SJSA1 (cell line): Measurements from ENCODE around the gene AP1S3. TPM values are rescaled to one million over a fixed set of nuclear protein-coding genes. Genes with fewer than 3 reads are reported as not detected.

Experiments
- DNase-seq, 2 experiments: peaks; one replicate each; pipeline ENCODE4 v3.0.0-alpha.2; 2015 to 2020; ENCODE audit warnings: low spot score in 2 of 2, low read depth in 1 of 2
- H3K27ac ChIP-seq: fragments of 250-450 bp; sonication (Bioruptor Pico); 2 replicates; pipeline ENCODE4 v1.5.1; 2020; ENCODE audit warnings: mild to moderate bottlenecking, moderate library complexity
- H3K27me3 ChIP-seq: fragments of 250-450 bp; sonication (Bioruptor Pico); replicated peaks from 2 replicates; pipeline ENCODE4 v1.5.1; 2020; ENCODE audit warnings: mild to moderate bottlenecking, moderate library complexity
- H3K36me3 ChIP-seq: fragments of 250-450 bp; sonication (Bioruptor Pico); 2 replicates; pipeline ENCODE4 v1.5.1; 2020; ENCODE audit warnings: mild to moderate bottlenecking
- H3K4me1 ChIP-seq: fragments of 250-450 bp; sonication (Bioruptor Pico); replicated peaks from 2 replicates; pipeline ENCODE4 v1.6.1; 2021; ENCODE audit warnings: mild to moderate bottlenecking
- H3K4me3 ChIP-seq: fragments of 250-450 bp; sonication (Bioruptor Pico); 2 replicates; pipeline ENCODE4 v1.5.1; 2020; ENCODE audit warnings: mild to moderate bottlenecking
- H3K9me3 ChIP-seq: fragments of 250-450 bp; sonication (Bioruptor Pico); replicated peaks from 2 replicates; pipeline ENCODE4 v1.5.1; 2020; ENCODE audit warnings: mild to moderate bottlenecking
- total RNA-seq: library from RNA; depleted of rRNA; stranded (reverse); fragments of >200 nt; shearing (Covaris generic); gene quantifications from 2 replicates; pipeline ENCODE4 v1.2.3, GENCODE V29; 2014

The AP1S3 gene
- total RNA-seq, 1 experiment from 2014 or later = 6.4 TPM

GRCh38 chr2:223758131-223758840 lies 79.1 kb downstream of the AP1S3 start:
- no peak for DNase-seq
- peaks cover 21% of the 10 kb centered on the region for H3K4me1 ChIP-seq
- no peaks in the 10 kb centered on the region for H3K27me3 ChIP-seq
- H3K27ac ChIP-seq = no peak overlapping the region
- H3K4me3 ChIP-seq = no peak overlapping the region
- no peaks in the 10 kb centered on the region for H3K36me3 ChIP-seq
- H3K9me3 ChIP-seq = no peaks in the 10 kb centered on the region

GRCh38 chr2:223753940-223754339 lies 83.4 kb downstream of the AP1S3 start:
- no peaks in the 10 kb centered on the region for H3K27me3 ChIP-seq
- no peak overlapping the region for H3K4me3 ChIP-seq
- no peaks in the 10 kb centered on the region for H3K9me3 ChIP-seq
- no peaks in the 10 kb centered on the region for H3K4me1 ChIP-seq
- DNase-seq = no peak
- H3K36me3 ChIP-seq = no peaks in the 10 kb centered on the region
- H3K27ac ChIP-seq = no peak overlapping the region

GRCh38 chr2:223751012-223751411 lies 86.4 kb downstream of the AP1S3 start:
- H3K27me3 ChIP-seq = no peaks in the 10 kb centered on the region
- no peak overlapping the region for H3K27ac ChIP-seq
- no peak overlapping the region for H3K4me3 ChIP-seq
- no peaks in the 10 kb centered on the region for H3K36me3 ChIP-seq
- H3K9me3 ChIP-seq = no peaks in the 10 kb centered on the region
- no peak for DNase-seq
- H3K4me1 ChIP-seq = no peaks in the 10 kb centered on the region

GRCh38 chr2:223747392-223748042 lies 89.9 kb downstream of the AP1S3 start:
- H3K27ac ChIP-seq = no peak overlapping the region
- H3K36me3 ChIP-seq = no peaks in the 10 kb centered on the region
- DNase-seq = no peak
- no peaks in the 10 kb centered on the region for H3K4me1 ChIP-seq
- H3K4me3 ChIP-seq = no peak overlapping the region
- no peaks in the 10 kb centered on the region for H3K9me3 ChIP-seq
- H3K27me3 ChIP-seq = no peaks in the 10 kb centered on the region

- no peak for DNase-seq
- Histone ChIP-seq H3K36me3 (no peaks in the 10 kb centered on the region), H3K4me1 (no peaks in the 10 kb centered on the region), H3K4me3 (no peak overlapping the region), H3K9me3 (no peaks in the 10 kb centered on the region), H3K27me3 (no peaks in the 10 kb centered on the region), H3K27ac (no peak overlapping the region)
Observed at GRCh38 chr2:223746611-223747010, 90.8 kb downstream of the AP1S3 start.

GRCh38 chr2:223744580-223744979 lies 92.8 kb downstream of the AP1S3 start:
- Histone ChIP-seq H3K27me3 (no peaks in the 10 kb centered on the region), H3K9me3 (no peaks in the 10 kb centered on the region), H3K27ac (no peak overlapping the region), H3K4me3 (no peak overlapping the region), H3K4me1 (no peaks in the 10 kb centered on the region), H3K36me3 (no peaks in the 10 kb centered on the region)
- no peak for DNase-seq

- H3K4me3 ChIP-seq = no peak overlapping the region
- no peak for DNase-seq
- H3K27me3 ChIP-seq = no peaks in the 10 kb centered on the region
- no peaks in the 10 kb centered on the region for H3K9me3 ChIP-seq
- H3K27ac ChIP-seq = no peak overlapping the region
- H3K4me1 ChIP-seq = no peaks in the 10 kb centered on the region
- H3K36me3 ChIP-seq = no peaks in the 10 kb centered on the region
Observed at GRCh38 chr2:223740679-223741078, 96.7 kb downstream of the AP1S3 start.

- no peaks in the 10 kb centered on the region for H3K9me3 ChIP-seq
- no peak overlapping the region for H3K4me3 ChIP-seq
- no peaks in the 10 kb centered on the region for H3K36me3 ChIP-seq
- no peaks in the 10 kb centered on the region for H3K27me3 ChIP-seq
- no peak for DNase-seq
- H3K4me1 ChIP-seq = no peaks in the 10 kb centered on the region
- H3K27ac ChIP-seq = no peak overlapping the region
Observed at GRCh38 chr2:223737207-223737606, 100.2 kb downstream of the AP1S3 start.

- H3K27me3 ChIP-seq = no peaks in the 10 kb centered on the region
- no peaks in the 10 kb centered on the region for H3K4me1 ChIP-seq
- no peak overlapping the region for H3K27ac ChIP-seq
- no peaks in the 10 kb centered on the region for H3K9me3 ChIP-seq
- H3K4me3 ChIP-seq = no peak overlapping the region
- no peak for DNase-seq
- no peaks in the 10 kb centered on the region for H3K36me3 ChIP-seq
Observed at GRCh38 chr2:223736488-223736887, 100.9 kb downstream of the AP1S3 start.

GRCh38 chr2:223735659-223736244 lies 101.6 kb downstream of the AP1S3 start:
- DNase-seq = no peak
- Histone ChIP-seq H3K36me3 (no peaks in the 10 kb centered on the region), H3K27ac (no peak overlapping the region), H3K9me3 (no peaks in the 10 kb centered on the region), H3K27me3 (no peaks in the 10 kb centered on the region), H3K4me1 (no peaks in the 10 kb centered on the region), H3K4me3 (no peak overlapping the region)

GRCh38 chr2:223735035-223735640 lies 102.2 kb downstream of the AP1S3 start:
- no peak for DNase-seq
- no peak overlapping the region for H3K27ac ChIP-seq
- no peaks in the 10 kb centered on the region for H3K27me3 ChIP-seq
- H3K4me1 ChIP-seq = no peaks in the 10 kb centered on the region
- H3K9me3 ChIP-seq = no peaks in the 10 kb centered on the region
- H3K4me3 ChIP-seq = no peak overlapping the region
- H3K36me3 ChIP-seq = no peaks in the 10 kb centered on the region

- DNase-seq = no peak
- H3K27me3 ChIP-seq = no peaks in the 10 kb centered on the region
- no peak overlapping the region for H3K27ac ChIP-seq
- H3K4me3 ChIP-seq = no peak overlapping the region
- no peaks in the 10 kb centered on the region for H3K36me3 ChIP-seq
- no peaks in the 10 kb centered on the region for H3K4me1 ChIP-seq
- no peaks in the 10 kb centered on the region for H3K9me3 ChIP-seq
Observed at GRCh38 chr2:223734346-223734745, 103.0 kb downstream of the AP1S3 start.

- Histone ChIP-seq H3K27me3 (no peaks in the 10 kb centered on the region), H3K36me3 (no peaks in the 10 kb centered on the region), H3K4me3 (no peak overlapping the region), H3K4me1 (no peaks in the 10 kb centered on the region), H3K9me3 (no peaks in the 10 kb centered on the region), H3K27ac (no peak overlapping the region)
- no peak for DNase-seq
Observed at GRCh38 chr2:223732346-223732745, 105.0 kb downstream of the AP1S3 start.

- Histone ChIP-seq H3K9me3 (no peaks in the 10 kb centered on the region), H3K27ac (no peak overlapping the region), H3K4me3 (no peak overlapping the region), H3K27me3 (no peaks in the 10 kb centered on the region), H3K4me1 (no peaks in the 10 kb centered on the region), H3K36me3 (no peaks in the 10 kb centered on the region)
- no peak for DNase-seq
Observed at GRCh38 chr2:223731503-223731902, 105.9 kb downstream of the AP1S3 start.
